GM18868 (cell line): ENCODE measurements around the gene COG7.
"Not testable (repeated sequence)": the region's sequence is repeated elsewhere in the genome, so short reads cannot be mapped to it uniquely, and the experiment has no call there.

Experiments used
- ATAC-seq: cut with Tn5 transposase; IDR thresholded peaks from one replicate; pipeline ENCODE4 v1.9.1; 2021; ENCODE audit warnings: mild to moderate bottlenecking, moderate library complexity; ENCODE audit not compliant: unreplicated experiment

COG7 gene

DNA sequence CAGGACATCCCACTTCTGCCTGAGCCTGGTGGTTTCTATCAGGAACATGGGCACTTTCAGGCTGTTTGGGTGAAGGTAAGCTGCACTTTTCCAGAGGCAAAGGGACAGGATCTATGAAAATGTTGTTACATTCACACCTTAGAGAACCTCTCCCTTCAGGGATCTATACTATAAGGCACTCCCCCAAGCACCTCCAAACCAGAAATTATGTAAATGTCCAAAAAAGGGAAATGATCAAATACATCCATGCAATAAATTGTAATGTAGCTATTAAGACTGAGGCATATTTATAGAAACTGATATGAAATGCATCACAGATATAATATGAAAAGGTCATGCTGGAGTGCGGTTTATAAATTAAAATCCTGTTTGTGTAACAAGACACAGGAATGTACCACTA lies 23.3 kb upstream of the COG7 start:
- ATAC-seq, result no peak

DNA sequence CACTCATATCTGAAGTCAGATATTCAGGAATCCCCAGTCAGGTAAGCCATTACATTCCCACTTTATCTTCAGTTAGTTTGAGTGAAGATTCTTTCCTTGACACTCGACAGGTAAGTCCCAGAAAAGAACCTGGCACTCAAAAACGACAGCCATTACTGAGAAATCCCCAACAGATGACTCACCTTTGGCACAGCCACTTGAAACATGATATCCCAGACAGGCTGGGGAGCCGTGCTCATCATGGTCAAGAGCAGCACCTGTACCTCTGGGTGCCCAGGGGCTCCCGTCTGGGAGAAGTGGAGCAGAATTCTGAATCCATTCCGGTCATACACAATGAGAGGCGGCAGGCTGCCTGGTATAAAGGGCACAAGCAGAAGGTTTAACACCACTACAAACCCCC lies 16.8 kb upstream of the COG7 start:
- ATAC-seq, result no peak

DNA sequence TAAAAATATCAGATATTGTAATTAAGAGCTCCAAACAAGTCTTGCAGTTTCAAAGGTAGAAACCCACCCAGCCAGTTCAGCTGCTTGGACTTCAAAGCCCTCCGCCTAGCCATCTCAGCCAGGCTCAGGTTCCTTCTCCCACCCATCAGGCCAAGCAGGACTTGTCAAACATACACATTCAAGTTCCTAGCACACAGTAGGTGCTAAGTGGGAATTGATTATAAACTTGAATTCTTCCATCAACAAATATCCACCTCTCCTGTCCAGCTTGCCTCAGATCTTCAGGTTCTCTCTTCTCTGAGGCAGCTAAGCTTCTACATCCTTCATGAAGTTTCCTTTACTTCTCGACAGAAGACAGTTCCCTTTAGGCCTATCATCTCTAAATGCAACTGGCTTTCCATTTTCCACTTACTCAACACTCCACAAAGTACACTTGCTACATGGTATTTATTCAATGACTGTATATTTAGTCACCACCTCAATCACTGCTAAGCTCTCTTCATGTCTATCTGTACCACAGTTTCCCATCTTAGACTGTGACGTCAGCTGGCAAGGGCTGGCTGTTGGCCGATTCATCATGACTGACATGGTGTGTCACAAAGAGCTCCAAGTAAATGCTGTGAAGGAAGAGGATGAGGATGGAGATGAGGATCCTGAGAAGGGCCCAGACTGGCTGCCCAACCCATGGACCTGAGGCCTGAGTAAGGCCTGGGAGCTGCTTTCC lies 13.3 kb upstream of the COG7 start:
- no peak for ATAC-seq

DNA sequence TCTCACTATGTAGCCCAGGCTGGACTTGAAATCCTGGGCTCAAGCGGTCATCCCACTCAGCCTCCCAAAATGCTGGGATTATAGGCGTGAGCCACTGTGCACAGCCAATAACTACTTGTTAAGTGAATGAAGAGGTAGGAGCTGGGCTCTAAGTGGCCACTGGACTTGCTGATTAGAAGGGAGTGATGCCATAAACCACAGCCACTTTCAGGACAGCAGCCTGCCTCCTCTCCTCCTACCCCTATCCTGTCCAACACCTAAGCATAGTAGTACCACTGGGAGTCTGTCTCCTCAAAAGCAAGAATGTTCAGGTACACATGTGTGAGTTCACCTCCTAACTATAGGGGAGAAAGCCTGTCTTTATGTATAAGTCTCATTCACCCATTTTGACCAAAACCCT lies 12.2 kb upstream of the COG7 start:
- no peak for ATAC-seq

DNA sequence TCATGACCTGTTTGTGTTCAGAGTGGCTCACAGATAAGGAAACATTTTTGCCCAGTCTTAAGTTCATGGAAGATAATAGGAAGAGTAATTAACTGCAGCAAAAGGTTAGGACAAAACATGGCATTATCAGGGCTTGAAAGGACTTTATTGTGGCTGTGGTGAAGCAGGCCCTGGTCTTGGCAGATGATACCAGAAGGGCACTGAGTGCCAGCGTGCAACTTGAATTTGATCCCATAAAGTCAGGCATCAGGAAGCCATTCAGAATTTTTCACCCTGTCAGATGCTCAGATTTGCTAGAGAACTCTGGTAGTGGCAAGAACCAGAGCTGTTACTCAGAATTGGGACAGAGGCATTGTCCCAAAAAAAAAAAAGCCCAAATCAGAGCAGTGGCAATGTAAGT lies 11.2 kb upstream of the COG7 start:
- ATAC-seq, result no peak

DNA sequence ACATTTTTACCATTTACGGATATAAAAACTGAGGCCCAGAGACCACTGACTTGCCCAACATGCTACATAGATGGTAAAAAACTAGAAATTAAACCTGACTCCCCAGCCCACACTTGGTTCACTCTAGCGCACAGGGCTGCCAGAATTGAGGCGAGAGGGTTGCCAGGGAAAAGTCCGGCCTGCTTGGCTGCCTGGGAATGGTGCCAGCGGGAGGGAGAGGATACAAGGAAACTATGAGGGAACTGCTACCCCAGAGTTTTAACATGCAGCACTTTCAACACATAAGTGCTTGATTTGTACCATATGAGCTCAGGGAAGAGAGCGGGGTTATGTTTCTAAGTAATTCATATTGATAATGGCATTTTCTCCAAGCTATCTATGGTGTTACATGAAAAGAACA lies 10.0 kb upstream of the COG7 start:
- not testable (repeated sequence) for ATAC-seq

DNA sequence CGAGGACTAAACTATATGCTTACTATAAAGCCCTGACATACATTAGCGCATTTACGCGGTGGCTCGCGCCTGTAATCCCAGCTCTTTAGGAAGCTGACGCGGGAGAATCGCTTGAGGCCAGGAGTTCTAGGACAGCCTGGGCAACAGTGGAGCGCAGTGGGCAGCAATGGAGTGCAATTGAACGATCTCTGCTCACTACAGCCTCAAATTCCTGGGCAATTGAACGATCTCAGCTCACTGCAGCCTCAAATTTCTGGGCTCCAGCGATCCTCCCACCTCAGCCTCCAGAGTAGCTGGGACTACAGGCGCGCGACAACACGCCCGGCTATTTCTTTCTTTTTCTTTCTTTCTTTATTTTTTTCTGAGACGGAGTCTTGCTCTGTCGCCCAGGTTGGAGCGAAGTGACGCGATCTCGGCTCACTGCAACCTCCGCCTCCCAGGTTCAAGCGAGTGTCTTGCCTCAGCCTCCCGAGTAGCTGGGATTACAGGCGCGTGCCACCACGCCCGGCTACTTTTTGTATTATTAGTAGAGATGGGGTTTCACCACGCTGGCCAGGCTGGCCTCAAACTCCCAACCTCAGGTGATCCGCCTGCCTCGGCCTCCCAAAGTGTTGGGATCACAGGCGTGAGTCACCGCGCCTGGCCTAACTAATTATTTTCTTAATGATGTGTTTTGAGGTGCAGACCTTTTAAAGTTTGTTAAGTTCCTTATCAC lies 506 bp upstream of the COG7 start:
- ATAC-seq, result no peak

DNA sequence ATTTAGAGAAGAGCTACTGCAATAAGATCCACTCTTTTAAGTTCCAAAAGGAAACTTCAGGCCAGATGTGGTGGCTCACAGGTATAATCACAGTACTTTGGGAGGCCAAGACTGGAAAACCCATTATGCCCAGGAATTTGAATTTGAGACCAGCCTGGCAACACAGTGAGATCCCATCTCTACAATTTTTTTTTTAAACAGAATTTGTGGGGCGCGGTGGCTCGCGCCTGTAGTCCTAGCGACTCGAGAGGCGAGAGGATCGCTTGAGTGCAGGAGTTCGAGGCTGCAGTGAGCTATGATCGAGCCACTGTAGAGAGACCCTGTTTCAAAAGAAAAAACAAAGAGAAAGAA lies 793 bp downstream of the COG7 start:
- ATAC-seq, result no peak

DNA sequence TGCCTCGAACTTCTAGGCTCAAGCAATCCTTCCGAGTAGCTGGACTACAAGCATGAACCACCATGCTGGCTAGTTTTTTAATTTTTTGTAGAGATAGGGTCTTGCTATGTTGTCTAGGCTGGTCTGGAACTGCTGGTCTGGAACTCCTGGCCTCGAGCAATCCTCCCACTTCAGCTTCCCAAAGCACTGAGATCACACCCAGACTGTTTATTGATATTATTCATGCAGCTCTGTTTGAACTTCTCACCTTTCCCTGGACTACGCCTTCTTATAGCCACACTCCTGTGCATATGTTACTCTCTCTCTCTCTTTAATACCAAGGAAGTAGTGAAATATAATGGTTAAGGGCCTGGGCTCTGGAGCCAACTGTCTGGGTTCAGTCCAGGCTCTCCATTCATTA lies 4.6 kb downstream of the COG7 start:
- no peak for ATAC-seq

DNA sequence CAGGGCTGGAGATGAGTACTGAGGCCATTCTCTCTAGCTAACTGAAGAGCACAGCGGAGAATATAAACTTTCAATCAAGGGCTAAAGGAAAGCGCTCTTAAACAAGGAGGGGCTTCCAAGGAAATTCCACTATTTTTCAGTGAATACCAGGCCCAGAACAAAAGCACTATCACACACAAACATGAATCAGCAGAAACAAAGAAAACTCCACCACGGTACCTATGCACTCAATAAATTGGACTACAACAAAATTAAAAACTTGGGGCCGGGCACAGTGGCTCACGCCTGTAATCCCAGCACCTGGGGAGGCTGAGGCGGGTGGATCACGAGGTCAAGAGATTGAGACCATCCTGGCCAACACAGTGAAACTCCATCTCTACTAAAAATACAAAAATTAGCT lies 15.4 kb downstream of the COG7 start:
- not testable (repeated sequence) for ATAC-seq

DNA sequence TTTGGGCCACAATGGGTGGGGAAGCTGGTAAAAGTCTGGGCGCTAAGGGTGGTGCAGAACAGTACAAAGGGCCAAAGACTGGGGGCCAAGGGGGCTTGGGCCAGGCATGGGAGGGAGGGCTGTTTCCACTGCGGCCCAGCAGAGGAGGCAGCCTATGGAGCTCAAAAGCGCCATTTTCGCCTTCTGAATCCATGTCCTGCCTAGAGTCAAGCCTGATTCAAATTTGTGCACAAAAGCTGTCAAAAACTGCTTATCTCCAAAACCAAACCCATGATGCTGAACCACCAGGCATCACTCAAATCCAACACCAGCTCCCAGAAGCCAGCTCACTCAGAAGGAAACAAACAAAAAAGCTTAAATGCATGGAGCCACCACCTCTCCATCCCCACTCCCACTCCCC lies 16.0 kb downstream of the COG7 start:
- ATAC-seq, result no peak

DNA sequence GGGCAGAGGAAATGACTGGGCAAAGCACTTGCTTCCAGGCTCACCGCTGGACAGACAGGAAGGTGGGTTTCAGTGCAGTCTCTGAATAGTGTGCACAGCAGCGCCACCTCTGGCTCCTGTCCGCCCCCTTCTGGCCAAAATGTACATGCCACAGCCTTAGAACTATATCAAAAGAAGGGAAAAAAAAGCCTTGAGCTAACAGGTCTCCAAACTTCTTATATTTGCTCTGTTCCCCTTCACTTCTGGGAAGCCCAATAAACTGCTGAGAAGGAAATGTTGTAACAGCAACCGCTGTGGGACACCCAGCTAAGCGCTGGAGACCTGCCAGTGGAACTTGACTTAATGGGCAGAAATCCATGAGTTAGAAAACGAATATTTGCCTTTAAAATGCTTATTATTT lies 17.5 kb downstream of the COG7 start:
- ATAC-seq, result no peak

DNA sequence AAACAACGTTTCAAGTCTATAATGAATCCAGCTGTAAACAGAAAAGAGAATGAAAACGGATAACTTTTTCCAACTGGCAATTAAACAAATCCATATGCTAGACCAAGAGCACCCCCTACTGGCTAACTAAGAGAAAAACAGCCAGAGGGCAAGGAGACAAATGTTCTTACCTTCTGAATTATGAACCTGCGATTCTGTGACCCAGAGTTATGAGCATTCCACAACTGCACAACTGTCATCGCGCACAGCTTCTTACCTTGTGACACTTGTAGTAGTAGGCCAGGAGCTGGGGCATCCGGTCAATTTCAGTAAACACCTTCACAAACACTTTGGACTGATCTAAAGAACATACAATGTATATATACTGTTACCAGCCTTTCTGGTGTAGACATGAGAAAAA lies 18.6 kb downstream of the COG7 start:
- ATAC-seq, result no peak

DNA sequence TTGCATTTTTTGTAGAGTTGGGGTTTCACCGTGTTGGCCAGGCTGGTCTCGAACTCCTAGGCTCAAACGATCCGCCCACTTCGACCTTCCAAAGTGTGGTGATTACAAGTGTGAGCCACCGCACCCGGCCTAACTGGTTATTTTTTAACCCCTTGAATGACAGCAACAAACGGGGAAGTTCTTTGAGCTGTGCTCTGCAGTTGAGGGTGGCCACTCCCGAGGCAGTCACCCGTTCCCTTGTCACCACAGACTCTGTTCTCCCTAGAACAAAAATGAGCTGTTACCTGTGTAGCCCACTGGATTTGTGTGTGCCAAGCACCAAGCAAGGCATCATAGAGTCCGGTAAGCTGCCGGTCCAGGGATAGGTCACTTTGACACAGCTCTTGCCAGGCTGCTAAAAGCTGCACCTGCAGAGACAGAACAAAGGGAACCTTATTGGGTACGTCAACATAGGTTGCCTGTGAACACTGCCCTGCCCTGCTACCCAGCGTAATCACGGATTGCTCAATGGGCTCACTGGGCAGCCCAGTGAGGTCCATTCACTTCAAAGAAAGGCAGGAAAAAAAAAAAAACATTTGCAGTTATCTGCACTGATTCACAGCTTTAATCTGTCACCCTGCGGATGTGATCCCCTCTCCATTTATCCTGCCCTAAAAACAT lies 19.6 kb downstream of the COG7 start:
- no peak for ATAC-seq

DNA sequence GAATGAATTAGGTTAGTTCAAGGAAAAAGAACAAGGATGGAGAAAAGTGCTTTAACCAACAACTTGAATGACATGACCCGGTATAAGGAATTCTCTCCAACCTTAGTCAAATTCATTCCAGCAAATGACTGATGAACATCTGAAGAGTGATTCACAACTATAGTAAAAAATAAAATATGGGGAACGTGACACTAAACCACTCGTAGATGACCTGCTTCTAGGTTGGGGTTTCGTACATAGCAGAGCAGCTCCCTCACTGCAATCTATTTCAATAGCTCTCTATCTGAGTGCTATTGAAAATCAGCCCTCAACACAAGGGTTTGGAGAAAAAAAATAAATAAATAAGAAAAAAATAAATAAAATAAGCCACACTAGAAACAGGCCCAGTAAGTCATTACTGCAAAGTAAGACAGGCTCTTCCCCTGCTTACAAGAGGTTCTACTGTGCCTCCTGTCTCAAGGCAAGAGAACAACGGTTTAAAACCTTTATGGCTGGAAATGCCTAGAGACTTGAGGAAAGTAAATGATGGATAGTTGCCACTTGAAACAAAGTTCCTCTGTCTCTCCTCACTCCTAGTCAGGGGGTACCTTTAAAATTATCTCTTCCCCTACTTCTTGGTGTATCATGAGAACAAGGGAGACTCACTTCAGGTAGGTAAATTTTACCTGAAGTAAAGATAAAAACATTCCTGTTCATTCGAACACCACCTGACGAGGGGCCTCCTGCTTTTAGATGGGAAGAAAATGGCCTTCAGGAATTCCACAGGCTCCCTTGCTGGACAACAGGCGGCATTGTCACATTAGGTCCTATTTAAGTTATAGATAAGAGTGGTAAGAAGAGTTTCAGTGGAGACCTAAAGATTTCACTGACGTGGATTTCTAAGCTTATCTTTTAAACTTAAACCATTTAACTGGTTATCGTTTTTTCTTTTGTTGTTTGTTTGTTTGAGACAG lies 20.5 kb downstream of the COG7 start:
- ATAC-seq, result no peak

DNA sequence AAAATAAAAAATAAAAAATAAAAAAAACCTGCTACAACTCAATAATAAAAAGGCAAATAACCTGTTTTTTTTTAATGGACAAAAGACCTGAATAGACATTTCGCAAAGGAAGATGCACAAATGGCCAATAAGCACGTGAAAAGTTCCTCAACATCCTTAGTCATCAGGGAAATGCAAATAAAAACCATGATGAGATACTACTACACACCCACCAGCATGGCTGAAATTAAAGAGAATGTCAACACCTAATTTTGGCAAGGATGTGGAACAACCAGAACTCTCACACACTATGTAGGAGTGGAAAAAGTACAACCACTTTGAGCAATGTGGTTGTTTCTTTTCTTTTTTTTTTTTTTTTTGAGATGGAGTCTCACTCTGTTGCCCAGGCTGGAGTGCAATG lies 24.6 kb downstream of the COG7 start:
- ATAC-seq, result no peak

DNA sequence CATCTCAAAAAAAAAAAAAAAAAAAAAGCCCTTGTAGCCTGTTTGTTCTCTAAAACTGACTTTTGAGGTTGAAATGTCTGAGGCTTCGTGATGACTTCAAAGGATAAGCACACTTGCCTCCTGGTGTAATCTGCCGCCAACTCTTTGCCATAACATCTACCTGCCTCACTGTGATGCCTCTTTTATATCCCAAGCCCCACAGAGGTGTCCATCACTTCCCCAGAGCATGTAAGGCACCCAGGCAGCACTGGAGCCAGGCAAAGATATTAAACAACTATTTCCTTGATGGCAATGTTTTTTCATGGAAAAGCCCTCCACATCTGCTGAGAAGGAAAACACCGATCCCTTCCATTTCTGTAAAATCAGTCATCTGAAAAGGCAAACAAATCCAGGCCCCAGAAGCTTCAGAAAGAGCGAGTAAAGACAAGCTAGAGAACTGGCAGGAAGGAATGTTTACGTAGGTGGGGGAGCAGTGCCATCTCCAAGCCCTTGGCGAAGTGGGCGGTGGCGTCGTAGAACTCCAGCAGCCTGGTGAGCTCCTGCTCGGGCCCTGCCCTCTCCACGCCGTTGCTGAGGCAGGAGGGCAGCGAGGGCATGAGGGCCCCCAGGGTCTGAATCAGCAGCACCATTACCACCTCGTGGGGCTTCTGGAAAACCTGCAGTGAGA lies 28.6 kb downstream of the COG7 start:
- ATAC-seq, result no peak

DNA sequence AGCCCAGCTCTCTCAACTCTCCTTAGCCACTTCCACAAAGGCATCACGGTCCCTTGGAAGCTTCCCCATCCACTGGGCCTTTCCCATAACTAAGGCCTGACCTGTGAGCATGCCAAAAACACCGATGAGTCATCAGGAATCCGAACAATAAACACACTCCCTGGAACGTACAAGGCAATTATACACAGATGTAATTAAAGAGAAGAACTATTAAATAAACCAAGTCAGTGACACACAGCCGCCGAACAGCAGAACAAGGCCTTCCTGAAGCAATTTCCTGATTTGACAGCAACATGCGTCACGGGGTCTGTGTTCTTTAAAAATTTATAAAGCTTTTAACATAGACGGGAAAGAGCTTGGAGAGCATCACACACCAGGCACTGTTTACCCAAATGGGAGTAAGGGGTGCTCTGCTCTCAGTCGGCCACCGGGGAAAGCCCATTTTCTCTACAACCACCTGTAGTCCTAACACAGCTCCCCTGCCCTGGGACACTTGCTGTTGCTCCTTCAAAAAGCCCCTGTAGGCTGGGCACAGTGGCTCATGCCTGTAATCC lies 29.4 kb downstream of the COG7 start:
- ATAC-seq, result no peak

DNA sequence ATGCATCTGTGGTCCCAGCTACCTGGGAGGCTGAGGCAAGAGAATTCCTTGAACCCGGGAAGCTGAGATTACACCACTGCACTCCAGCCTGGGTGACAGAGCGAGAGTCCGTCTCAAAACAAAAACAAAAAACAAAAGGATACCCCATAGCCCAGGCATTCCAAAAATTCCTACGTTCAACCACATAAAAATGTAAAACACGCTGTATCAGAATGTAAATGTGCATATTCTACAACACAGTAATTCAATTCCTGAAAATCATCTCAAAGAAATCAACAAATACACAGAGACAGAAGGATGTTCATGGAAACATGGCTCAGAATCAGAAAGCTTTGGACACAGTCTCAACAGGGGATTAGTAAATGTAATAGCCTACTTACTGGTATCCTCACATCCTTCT lies 33.0 kb downstream of the COG7 start:
- no peak for ATAC-seq

DNA sequence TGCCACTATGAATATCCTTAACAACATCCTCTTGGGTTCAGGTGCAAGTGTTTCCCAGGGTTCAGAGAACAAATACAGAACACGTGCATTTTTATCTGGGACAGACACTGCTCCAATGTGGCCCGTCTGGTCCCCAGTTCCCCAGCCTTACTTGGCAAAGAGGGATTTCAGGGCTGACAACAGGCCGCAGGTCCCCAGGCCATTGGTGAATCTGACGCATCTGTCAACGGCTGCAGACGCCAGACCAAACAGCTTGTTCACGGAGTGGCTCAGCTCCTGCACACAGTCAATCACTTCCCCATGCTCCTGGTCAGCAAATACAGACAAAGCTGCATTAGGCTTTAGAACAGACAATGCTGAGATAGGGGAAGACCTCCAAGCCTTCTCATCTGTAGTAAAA lies 36.2 kb downstream of the COG7 start:
- ATAC-seq, result no peak
